ENCODE data around the gene C3orf20.

The C3orf20 gene

GRCh38 chr3:14773691-14774128 is 98.8 kb downstream of the C3orf20 start:
- no peak for DNase-seq (ENCODE audit: low read depth, low spot score)

- DNase-seq (ENCODE audit: low read depth, low spot score), result no peak
These were observed 99.5 kb downstream of the C3orf20 start for GRCh38 chr3:14774431-14774830.

GRCh38 chr3:14775011-14775410 is 100.1 kb downstream of the C3orf20 start:
- no peak for DNase-seq (ENCODE audit: low read depth, low spot score)

- no peak for DNase-seq (ENCODE audit: low read depth, low spot score)
These were observed 100.6 kb downstream of the C3orf20 start for GRCh38 chr3:14775563-14775962.

GRCh38 chr3:14779069-14779685 is 104.2 kb downstream of the C3orf20 start:
- DNase-seq (ENCODE audit: low read depth, low spot score), result no peak

GRCh38 chr3:14780927-14781507 is 106.1 kb downstream of the C3orf20 start:
- DNase-seq (ENCODE audit: low read depth, low spot score), result no peak

GRCh38 chr3:14783480-14784086 is 108.6 kb downstream of the C3orf20 start:
- no peak for DNase-seq (ENCODE audit: low read depth, low spot score)

GRCh38 chr3:14784087-14784681 is 109.2 kb downstream of the C3orf20 start:
- DNase-seq (ENCODE audit: low read depth, low spot score), result no peak

- DNase-seq (ENCODE audit: low read depth, low spot score), result no peak
These were observed 110.5 kb downstream of the C3orf20 start for GRCh38 chr3:14785207-14786155.

GRCh38 chr3:14786369-14786768 is 111.4 kb downstream of the C3orf20 start:
- no peak for DNase-seq (ENCODE audit: low read depth, low spot score)

GRCh38 chr3:14787630-14788029 is 112.7 kb downstream of the C3orf20 start:
- no peak for DNase-seq (ENCODE audit: low read depth, low spot score)

GRCh38 chr3:14788644-14789043 is 113.7 kb downstream of the C3orf20 start:
- DNase-seq (ENCODE audit: low read depth, low spot score), result no peak

- no peak for DNase-seq (ENCODE audit: low read depth, low spot score)
These were observed 114.3 kb downstream of the C3orf20 start for GRCh38 chr3:14789221-14789620.

- no peak for DNase-seq (ENCODE audit: low read depth, low spot score)
These were observed 114.8 kb downstream of the C3orf20 start for GRCh38 chr3:14789640-14790285.

- no peak for DNase-seq (ENCODE audit: low read depth, low spot score)
These were observed 116.5 kb downstream of the C3orf20 start for GRCh38 chr3:14791343-14791945.

- DNase-seq (ENCODE audit: low read depth, low spot score), result no peak
These were observed 117.8 kb downstream of the C3orf20 start for GRCh38 chr3:14792691-14793121.

GRCh38 chr3:14793126-14793857 is 118.4 kb downstream of the C3orf20 start:
- no peak for DNase-seq (ENCODE audit: low read depth, low spot score)

GRCh38 chr3:14793858-14794234 is 118.9 kb downstream of the C3orf20 start:
- no peak for DNase-seq (ENCODE audit: low read depth, low spot score)

- no peak for DNase-seq (ENCODE audit: low read depth, low spot score)
These were observed 119.5 kb downstream of the C3orf20 start for GRCh38 chr3:14794435-14794834.

- DNase-seq (ENCODE audit: low read depth, low spot score), result no peak
These were observed 121.1 kb downstream of the C3orf20 start for GRCh38 chr3:14795996-14796395.

Measured in activated CD4-positive, CD25-positive, alpha-beta regulatory T cell treated with anti-CD3 and anti-CD28 coated beads, Interleukin-2, amount 50 U/mL, for 16 hours (primary cell).